B cell (primary cell): Measurements from ENCODE around the gene LCE1E. TPM values are rescaled to one million over a fixed set of nuclear protein-coding genes. Genes with fewer than 3 reads are reported as not detected.

Experiments used
- ATAC-seq: fragments of 200-7000 bp; cut with Tn5 transposase; one replicate; pipeline ENCODE4 v1.10.0; 2021; ENCODE audit warnings: low read depth, mild to moderate bottlenecking, moderate number of reproducible peaks, moderate library complexity
- CTCF ChIA-PET: fragments of 350-600 bp; sonication (Branson Sonifier 250); formaldehyde crosslinking; loops from one replicate; lab custom pipeline; 2021; ENCODE audit warnings: antibody characterized with exemption, inconsistent platforms; lab: Charles Lee
- POLR2A ChIA-PET: fragments of 350-600 bp; sonication (Branson Sonifier 250); formaldehyde crosslinking; loops from one replicate; lab custom pipeline; 2021; ENCODE audit warnings: antibody characterized with exemption; lab: Charles Lee
- DNase-seq: peaks from one replicate; pipeline ENCODE4 v3.0.0; 2013
- H2AFZ ChIP-seq: 2 replicates; pipeline ENCODE4 v1.6.1; 2012; ENCODE audit warnings: mild to moderate bottlenecking, low read depth, low read length; ENCODE audit not compliant: insufficient read depth, poor library complexity, severe bottlenecking
- H3K27ac ChIP-seq, 2 donors: 1 replicate in 1 of 2; 2 replicates in 1 of 2; pipeline ENCODE4 v1.5.1; 2012 to 2013; ENCODE audit warnings: low read length in 2 of 2, mild to moderate bottlenecking in 2 of 2, moderate library complexity in 1 of 2
- H3K27me3 ChIP-seq, 4 experiments: fragments of 200-600 bp in 1 of 4; sonication (generic) in 1 of 4; replicated peaks in 1 of 4; 1 replicate in 2 of 4; 2 replicates in 2 of 4; pipeline versions ENCODE4 v1.6.1 to v1.7.0; 2013 to 2016; ENCODE audit warnings: low read length in 3 of 4, mild to moderate bottlenecking in 2 of 4, mixed read lengths in 1 of 4, moderate library complexity in 1 of 4; ENCODE audit not compliant: insufficient read depth in 4 of 4, control insufficient read depth in 3 of 4; ENCODE audit errors: control extremely low read depth in 1 of 4
- H3K36me3 ChIP-seq, 2 experiments: replicated peaks in 1 of 2; 1 replicate in 1 of 2; 2 replicates in 1 of 2; pipeline versions ENCODE4 v1.6.1 to v1.7.1; 2013; ENCODE audit warnings: low read length in 1 of 2; ENCODE audit not compliant: insufficient read depth in 2 of 2, control insufficient read depth in 1 of 2; ENCODE audit errors: control extremely low read depth in 1 of 2, extremely low read depth in 1 of 2
- H3K4me1 ChIP-seq, 2 donors: fragments of 200-600 bp in 1 of 2; sonication (generic) in 1 of 2; 1 replicate in 1 of 2; 2 replicates in 1 of 2; pipeline versions ENCODE4 v1.5.1 to v1.6.1; 2013 to 2017; ENCODE audit warnings: low read length in 2 of 2; ENCODE audit not compliant: control insufficient read depth in 2 of 2, insufficient read depth in 2 of 2
- H3K4me2 ChIP-seq: replicated peaks from 2 replicates; pipeline ENCODE3; 2012; ENCODE audit warnings: mild to moderate bottlenecking, low read depth, low read length; ENCODE audit not compliant: poor library complexity, severe bottlenecking
- H3K4me3 ChIP-seq, 5 experiments: fragments of 200-600 bp in 1 of 5; sonication (generic) in 1 of 5; 1 replicate in 3 of 5; 2 replicates in 2 of 5; pipeline versions ENCODE4 v1.5.1 to v1.7.0; 2011 to 2016; ENCODE audit warnings: low read length in 4 of 5, mild to moderate bottlenecking in 4 of 5, low read depth in 2 of 5, control low read depth in 1 of 5, moderate library complexity in 1 of 5; ENCODE audit not compliant: insufficient read depth in 1 of 5; ENCODE audit errors: control extremely low read depth in 1 of 5, extremely low read depth in 1 of 5
- H3K79me2 ChIP-seq: fragments of 200-600 bp; sonication (generic); one replicate; pipeline ENCODE4 v1.6.0; 2016; ENCODE audit warnings: low read length; ENCODE audit not compliant: control insufficient read depth, insufficient read depth
- H3K9ac ChIP-seq: fragments of 200-600 bp; sonication (generic); 2 replicates; pipeline ENCODE4 v1.6.1; 2017; ENCODE audit warnings: mild to moderate bottlenecking, low read length, moderate library complexity
- H3K9me3 ChIP-seq, 3 donors: one replicate each; pipeline versions ENCODE4 v1.6.1 to v1.7.1; 2013; ENCODE audit warnings: low read length in 2 of 3; ENCODE audit not compliant: control insufficient read depth in 2 of 3, insufficient read depth in 1 of 3; ENCODE audit errors: control extremely low read depth in 1 of 3
- H4K20me1 ChIP-seq: 2 replicates; pipeline ENCODE4 v1.6.0; 2012; ENCODE audit warnings: mild to moderate bottlenecking, low read length; ENCODE audit not compliant: insufficient read depth, control insufficient read depth, poor library complexity, severe bottlenecking
- H3K27ac Mint-ChIP-seq: one replicate; pipeline ENCODE4 v1.8.0; 2021; ENCODE audit warnings: mixed read lengths
- H3K27me3 Mint-ChIP-seq: one replicate; pipeline ENCODE4 v1.8.0; 2021; ENCODE audit warnings: mixed read lengths
- H3K4me1 Mint-ChIP-seq: one replicate; pipeline ENCODE4 v1.8.0; 2021; ENCODE audit warnings: mixed read lengths
- H3K4me3 Mint-ChIP-seq: one replicate; pipeline ENCODE4 v1.8.0; 2021; ENCODE audit warnings: mixed read lengths
- H3K9me3 Mint-ChIP-seq: one replicate; pipeline ENCODE4 v1.8.0; 2022; ENCODE audit warnings: mixed read lengths; ENCODE audit not compliant: insufficient read depth
- CTCF ChIP-seq: fragments of 200-600 bp; IDR thresholded peaks from one replicate; pipeline ENCODE4 v1.8.0; 2022; ENCODE audit warnings: antibody characterized with exemption, mild to moderate bottlenecking
- EZH2 ChIP-seq: IDR thresholded peaks from 2 replicates; pipeline ENCODE4 v1.6.1; 2012; ENCODE audit warnings: borderline replicate concordance, low read depth, mild to moderate bottlenecking, moderate library complexity, low read length; ENCODE audit not compliant: insufficient read depth, poor library complexity, severe bottlenecking
- WGBS: methylation state at CpG from one replicate; pipeline ENCODE4 v1.1.5; 2013; ENCODE audit warnings: missing lambda C conversion rate; ENCODE audit not compliant: insufficient coverage; 5-methylcytosine and 5-hydroxymethylcytosine counted together
- intact Hi-C: fragments of 100-400 bp; cut with micrococcal nuclease; formaldehyde crosslinking; loops from one replicate; pipeline ENCODE4 v1.10.0; 2022
- polyA minus RNA-seq: library from RNA; depleted of rRNA, polyadenylated mRNA; stranded (reverse); fragments of >200 nt; gene quantifications from 2 replicates; pipeline ENCODE4 v1.2.3, GENCODE V29; 2012
- polyA plus RNA-seq: library from polyadenylated mRNA; depleted of rRNA; stranded (reverse); fragments of >200 nt; gene quantifications from 2 replicates; pipeline ENCODE4 v1.2.3, GENCODE V29; 2012
- total RNA-seq, 2 donors: library from RNA; stranded (reverse); fragments of 120-200 nt in 1 of 2; gene quantifications; 1 replicate in 1 of 2; 2 replicates in 1 of 2; pipeline versions ENCODE4 v1.2.3 to v1.2.4, GENCODE V29; 2013 to 2022

LCE1E gene
- not detected in 2 replicates for total RNA-seq
- total RNA-seq (2013): not detected
- polyA plus RNA-seq: not detected in 2 replicates
- not detected in 2 replicates for polyA minus RNA-seq

GRCh38 chr1:152786077-152786476 lies at the start of gene LCE1E:
Gene LCE1E, plus strand, starts transcription at chr1:152786257. Its CDS starts 1,043 bp downstream, at chr1:152787300.
- H3K27me3 ChIP-seq: peaks cover 0 to 4% (median 0%) of the 10 kb centered on the region in 4 experiments
- intact Hi-C loops: no loop called here
- Mint-ChIP-seq H3K4me3 (no peak within 1 kb of the TSS), H3K27ac (no peak within 1 kb of the TSS), H3K4me1 (no peaks in the 10 kb centered on the region), H3K27me3 (peaks cover 52% of the 10 kb centered on the region), H3K9me3 (no peaks in the 10 kb centered on the region)
- no peaks in the 10 kb centered on the region for H3K36me3 ChIP-seq
- no peak within 1 kb of the TSS for H2AFZ ChIP-seq
- no peaks in the 10 kb centered on the region for H3K9me3 ChIP-seq
- ChIA-PET POLR2A (no interaction called here), CTCF (no interaction called here)
- no peak within 1 kb of the TSS for H3K27ac ChIP-seq
- no peak within 1 kb of the TSS for H3K4me3 ChIP-seq
- no peaks in the 10 kb centered on the region for H3K4me1 ChIP-seq
- no peak within 1 kb of the TSS for H3K9ac ChIP-seq
- DNase-seq (no peak), ATAC-seq (no peak)
- H3K4me2 ChIP-seq: no peak within 1 kb of the TSS
- no peak for TF ChIP-seq CTCF
- no peak for TF ChIP-seq EZH2
- no peaks in the 10 kb centered on the region for H4K20me1 ChIP-seq
- 40% methylated on average over 1 of the region's 2 CpGs for WGBS
- no peaks in the 10 kb centered on the region for H3K79me2 ChIP-seq

GRCh38 chr1:152737997-152738396 lies 48.1 kb upstream of the LCE1E start:
- intact Hi-C loops: no loop called here

More at GRCh38 chr1:152737997-152738396, 48.1 kb upstream of the LCE1E start:
- Histone ChIP-seq H3K79me2 (no peaks in the 10 kb centered on the region), H3K27me3 (peaks cover 0 to 9% (median 2%) of the 10 kb centered on the region in 4 experiments), H3K9me3 (no peaks in the 10 kb centered on the region), H3K36me3 (no peaks in the 10 kb centered on the region), H2AFZ (no peak overlapping the region), H3K4me1 (no peaks in the 10 kb centered on the region), H3K9ac (no peak overlapping the region), H4K20me1 (no peaks in the 10 kb centered on the region), H3K4me3 (no peak overlapping the region), H3K4me2 (no peak overlapping the region), H3K27ac (no peak overlapping the region)
- H3K27ac Mint-ChIP-seq: no peak overlapping the region
- no peak for ATAC-seq
- no peaks in the 10 kb centered on the region for H3K9me3 Mint-ChIP-seq
- WGBS: 100% methylated on average over 3 of the region's 5 CpGs
- ChIA-PET POLR2A (no interaction called here), CTCF (no interaction called here)
- no peaks in the 10 kb centered on the region for H3K4me1 Mint-ChIP-seq
- H3K27me3 Mint-ChIP-seq: peaks cover 25% of the 10 kb centered on the region
- no peak for DNase-seq
- TF ChIP-seq EZH2 (no peak), CTCF (no peak)
- H3K4me3 Mint-ChIP-seq: no peak overlapping the region
